ENCODE results near the gene GAB2.

GAB2 gene

DNA sequence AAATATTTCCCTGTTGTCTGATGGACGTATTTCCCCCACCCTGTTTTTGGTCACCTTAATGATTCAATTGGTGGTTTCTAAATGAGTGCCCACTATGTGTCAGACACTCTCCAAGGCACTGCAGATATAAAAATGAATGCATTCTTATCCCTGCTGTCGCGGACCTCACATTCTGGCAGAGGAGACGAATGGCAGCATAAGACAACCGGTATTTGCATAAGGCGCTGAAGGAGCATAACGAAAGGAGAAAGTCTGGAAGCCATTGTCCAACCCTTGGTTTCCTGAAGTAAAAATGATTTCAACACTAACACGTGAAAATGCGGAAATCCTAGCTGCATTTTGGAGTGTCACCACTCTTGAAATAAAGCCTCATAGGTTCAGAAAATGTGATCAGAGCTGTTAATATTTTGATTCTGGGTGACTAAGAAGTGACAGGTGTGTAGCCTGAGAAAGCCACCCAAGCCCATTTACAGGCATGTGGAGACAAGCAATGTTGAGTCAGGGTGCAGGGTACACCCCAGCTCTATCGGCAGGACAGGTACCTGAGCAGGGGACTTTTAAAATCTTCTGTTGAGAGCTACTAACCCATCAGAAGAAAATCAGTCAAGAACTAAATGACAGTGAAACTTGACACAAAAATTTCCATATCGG, 10.1 kb upstream of the GAB2 start:
- no peak for DNase-seq

DNA sequence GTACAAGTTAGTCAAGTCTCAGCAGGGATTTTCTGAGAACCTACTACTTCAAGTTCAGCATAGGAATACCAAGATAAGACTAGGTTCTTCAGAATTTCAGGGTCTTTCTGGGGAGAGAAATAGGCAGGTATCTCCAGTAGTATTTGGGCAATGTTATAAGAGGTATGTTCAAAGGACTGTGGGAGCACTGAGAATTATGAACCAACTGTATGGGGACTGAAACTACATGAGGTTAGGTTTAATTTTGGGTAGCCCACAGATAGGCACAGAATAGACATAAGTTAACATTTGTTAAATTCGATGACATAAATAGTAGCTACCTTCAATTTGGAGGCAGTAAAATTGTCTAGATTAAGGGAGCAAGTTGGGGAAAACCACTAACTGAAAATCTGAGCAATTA, 9.2 kb upstream of the GAB2 start:
- no peak for DNase-seq

DNA sequence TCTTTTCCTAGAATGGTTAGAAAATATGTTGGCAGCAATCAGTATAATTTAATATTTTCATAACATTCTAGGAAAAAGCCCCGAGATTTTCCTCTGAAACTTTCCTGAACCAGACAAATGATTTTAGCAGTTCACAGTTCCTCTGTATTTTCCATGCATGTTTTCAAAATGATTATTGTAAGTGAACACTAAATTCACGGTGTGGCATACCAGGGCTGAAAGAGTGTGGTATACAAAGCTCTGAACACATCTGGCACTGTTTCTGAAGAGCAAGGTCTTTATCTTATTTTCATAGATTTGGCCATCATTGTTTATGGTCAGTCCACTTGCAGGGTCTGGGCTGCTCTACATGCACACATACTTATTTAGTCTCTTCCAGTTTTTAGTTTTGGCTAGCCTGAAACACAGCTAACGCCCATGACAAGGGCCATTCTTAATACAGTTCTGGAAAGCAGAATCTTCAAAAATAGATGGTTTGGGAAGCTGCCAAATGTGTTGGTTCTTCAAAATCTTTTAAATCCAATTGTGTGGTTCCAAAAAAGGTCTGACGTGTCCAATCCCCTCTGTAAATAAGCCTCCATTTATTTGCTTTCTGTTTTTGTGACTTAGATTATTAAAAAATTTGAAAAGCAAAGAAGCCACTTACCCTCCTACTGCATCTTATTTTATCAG, 7.9 kb upstream of the GAB2 start:
- peak; percentile 37 for DNase-seq

DNA sequence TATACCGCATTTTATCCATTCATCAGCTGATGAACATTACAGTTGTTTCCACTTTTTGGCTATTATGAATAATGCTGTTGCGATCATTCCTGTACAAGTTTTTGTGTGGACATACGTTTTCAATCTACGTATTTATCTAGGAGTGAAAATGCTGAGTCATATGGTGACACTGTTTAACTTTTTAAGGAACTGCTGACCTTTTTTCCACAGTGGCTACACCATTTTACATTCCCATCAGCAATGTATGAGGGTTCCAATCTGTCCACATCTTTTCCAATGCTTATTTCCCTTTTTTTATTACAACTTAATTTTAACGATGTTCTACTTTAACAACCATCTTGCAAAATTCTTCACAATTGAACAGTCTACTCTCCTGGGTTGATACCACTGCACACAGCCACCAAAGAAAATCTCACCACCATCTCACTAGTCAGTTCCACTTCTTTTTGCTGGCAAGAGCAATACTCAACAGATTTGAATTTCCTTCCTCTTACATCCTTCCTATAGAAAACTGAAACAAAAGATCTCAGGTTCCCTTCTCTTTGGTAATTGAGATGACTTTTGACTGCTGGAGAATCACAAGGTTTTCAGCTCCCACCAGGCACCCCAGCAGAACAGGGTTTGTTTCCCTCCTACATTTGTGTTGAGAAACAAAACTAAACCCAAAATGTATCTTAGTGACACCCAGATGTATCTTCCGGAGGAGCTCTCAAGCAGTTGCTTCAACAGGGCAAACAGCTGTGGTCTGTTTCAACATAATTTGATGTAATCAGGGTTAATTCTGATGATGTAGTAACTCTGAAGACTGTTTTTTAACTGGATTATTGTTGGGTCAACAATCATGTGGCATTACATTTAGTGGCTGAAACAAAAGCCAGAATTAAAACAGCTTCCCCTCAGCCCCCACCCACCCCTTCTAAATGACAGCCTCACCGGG, 7.0 kb upstream of the GAB2 start:
- DNase-seq: no peak

DNA sequence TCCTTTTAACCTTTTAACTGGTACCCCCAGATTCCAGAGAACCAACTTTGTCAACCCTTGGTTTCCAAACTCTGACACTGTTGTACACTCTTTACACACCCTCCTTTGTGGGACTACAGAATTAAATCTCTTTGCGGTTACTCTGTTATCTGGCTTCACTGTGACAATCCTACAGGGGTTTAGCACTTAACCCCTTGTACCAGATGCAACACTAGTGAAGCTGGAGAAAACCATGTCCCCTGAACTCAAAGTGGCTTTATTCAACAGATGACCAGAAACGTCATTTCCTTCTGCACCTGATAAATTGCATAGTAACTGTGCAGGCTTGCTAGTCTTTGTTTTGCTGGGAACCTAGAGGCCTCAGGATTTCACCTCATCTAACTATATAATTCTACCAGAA, 5.6 kb upstream of the GAB2 start:
- DNase-seq: no peak

DNA sequence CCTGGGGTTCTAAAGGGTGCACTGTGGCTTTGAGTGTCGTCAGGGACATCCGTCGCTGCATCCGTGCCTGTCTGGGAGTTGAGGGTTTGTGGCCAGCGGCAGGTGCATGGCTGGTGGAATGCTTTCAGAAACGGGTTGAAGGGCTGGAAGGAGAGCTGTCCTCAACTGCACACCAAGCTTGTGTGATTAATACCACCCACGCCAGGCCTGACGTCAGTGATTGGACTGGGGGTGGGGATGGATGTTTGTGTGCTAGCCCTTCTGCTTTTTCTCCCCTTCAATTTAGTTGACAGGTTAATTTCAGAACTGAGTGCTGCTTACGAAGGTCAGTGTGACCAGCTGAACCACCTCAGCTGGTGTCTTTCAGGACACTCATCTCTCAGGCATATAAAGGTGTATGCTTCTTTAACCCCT, 3.2 kb upstream of the GAB2 start:
- peak; percentile 42 for DNase-seq

DNA sequence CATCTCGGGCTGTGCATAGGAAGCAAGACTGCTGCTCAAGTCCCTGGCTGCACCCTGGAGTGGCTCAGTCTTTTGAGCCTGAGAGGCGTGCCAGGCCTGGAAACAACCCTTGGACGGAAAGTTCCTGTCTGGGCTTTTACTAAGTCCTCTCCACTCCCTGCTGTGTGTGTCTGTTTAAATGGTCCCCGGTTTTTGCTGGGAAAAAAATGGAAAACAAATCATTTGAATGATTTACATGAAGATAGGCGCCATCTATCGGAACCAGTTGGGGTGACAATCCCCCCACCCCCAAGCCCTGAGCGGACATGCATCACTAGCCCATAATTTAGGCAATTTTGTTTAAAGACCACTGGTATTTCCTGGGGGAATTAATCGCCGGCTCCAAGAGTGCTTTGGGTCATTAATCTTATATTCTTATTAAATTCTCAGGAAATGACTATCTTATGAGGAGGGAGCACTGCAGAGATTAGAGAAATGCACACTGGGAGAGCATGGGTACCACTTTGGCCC, 2.7 kb upstream of the GAB2 start:
- DNase-seq: peak; percentile 83

DNA sequence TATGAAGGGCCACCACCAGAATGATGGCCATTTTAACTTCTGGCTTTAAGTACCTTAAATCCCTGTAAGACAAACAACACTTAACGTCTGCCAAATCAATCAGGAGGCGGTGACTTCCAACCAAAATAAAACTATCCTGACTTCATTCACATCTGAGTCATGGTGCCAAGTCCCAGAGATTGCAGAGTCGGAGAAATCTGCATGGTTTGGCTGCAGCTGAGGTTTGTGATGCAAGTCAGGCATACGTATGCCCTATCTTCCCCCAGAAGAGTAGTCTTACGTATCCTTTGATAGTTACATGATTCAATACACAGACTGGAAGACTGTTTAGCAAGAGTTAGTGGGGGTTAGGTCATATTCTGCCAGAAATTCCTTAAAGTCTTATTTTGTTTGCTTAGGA, 1.7 kb upstream of the GAB2 start:
- DNase-seq: peak; percentile 51

DNA sequence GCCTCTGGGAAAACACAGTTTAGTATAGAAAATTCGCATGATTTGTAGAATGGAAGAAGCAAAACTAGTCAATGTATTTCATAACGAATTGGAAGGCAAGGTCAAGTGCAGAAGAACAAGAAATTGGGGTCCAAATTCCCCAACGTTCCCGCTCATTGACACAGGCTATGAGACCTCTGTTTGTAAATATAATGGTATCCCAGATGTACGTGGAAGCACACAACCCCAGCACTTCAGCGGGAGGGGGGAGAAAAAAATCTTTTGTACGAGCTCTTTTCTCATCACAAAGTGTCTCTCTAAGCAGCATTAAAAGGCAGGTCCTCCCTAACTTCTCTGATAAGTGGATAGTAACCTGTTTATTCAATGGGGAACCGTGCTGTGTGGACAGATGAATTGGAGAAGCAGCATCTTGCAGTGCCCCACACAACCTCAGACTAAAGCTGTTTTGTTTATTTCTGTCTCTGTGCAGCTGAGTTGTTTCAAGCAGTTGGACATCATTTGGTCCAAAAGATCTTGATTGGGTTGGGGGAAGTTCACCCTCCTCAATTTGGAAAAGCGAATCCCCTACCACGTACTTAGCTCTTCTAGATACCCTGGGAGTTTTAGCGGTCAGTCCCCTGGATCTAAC, 1.1 kb upstream of the GAB2 start:
- no peak for DNase-seq

DNA sequence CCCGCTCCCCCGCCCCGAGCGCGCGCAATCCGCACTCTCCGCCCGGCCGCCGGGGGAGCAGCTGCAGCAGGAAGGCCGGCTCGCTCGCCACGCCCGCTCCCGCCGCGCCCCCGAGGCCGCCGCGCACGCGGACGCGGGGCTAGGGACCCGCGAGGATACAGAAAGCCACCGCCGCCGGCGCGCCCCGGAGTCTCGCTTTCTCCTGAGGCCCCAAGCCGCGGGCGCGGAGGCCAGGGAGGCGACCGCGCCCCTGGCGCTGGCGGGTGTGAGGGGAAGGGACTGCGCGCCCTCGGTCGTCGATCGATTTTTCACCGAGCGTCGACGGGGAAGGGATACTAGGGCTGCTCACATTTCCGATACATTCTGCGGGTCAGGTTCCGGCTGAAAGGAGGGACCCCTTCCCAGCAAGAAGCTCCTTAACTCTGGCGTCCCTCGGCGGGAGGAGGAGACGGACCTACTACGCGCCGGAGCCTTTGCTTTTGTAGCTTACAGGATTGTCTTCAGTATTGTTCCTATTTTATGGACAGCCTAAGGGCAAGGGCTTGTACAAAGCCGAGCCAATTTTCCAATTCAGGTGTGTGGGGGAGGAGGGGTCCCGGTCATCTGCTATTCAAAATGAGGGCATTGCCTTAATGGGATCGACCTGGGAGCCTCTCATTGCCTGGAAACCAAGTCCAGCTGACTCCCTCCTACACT, 416 bp upstream of the GAB2 start:
- DNase-seq: peak; percentile 90

DNA sequence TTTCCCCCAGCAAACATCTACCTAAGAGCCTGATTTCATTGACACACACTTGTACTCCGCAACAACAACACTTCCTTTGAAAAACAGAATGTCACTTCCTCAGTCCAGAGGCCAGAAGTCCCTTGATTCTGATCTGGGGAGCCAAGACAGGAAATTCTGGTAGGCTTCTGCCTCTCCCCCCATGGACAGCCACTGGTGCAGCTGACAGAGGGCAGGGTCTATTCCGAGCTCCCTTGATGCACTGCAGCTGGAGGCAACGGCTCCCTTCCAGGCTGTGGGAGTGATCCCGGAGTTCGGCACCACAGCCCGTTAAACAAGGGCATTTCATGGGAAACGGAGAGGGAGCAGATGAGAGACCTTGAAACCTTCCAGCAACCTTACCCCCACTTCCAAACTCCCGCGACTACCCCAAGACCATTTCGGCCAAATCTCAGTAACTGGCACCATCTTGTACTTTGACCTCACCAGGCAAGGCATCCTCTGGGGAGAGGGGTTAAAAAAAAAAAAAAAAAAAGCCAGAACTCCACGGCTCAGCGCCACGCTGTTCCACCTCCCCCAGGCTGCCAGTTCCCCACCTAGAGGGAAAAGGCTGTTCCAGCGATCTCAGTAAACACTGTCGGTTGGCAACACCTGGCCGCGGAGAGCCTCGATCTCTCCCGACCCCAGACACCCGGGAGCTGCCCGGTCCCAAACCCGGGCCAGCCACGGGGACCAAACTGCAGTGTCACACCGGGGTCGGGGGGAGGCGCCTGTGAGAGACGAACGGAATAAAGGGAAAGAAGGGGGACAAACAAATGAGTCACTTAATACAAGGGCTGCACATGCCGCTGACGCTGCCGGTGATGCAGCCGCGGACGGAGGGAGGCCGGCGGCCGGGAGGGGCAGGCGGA, 1.1 kb downstream of the GAB2 start:
- DNase-seq: peak; percentile 90

DNA sequence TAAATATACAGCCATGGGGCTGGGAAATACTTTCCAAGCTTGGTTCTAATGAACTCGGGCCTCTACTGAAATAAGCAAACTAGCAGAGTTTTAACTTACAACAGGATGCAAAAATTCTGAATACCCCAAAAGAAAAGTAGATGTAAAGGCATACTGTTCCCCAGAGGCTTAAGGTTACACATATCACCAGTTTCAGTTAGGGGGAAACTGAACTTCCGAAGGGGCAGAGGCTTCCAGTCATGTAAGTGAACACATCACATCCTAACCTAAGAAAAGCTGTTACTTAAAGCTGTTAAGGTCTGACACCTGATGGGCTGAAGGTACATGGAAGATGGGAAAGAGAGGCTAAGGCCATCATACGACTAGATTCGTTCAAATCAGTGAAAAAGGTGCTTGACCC, 2.3 kb downstream of the GAB2 start:
- DNase-seq: no peak

DNA sequence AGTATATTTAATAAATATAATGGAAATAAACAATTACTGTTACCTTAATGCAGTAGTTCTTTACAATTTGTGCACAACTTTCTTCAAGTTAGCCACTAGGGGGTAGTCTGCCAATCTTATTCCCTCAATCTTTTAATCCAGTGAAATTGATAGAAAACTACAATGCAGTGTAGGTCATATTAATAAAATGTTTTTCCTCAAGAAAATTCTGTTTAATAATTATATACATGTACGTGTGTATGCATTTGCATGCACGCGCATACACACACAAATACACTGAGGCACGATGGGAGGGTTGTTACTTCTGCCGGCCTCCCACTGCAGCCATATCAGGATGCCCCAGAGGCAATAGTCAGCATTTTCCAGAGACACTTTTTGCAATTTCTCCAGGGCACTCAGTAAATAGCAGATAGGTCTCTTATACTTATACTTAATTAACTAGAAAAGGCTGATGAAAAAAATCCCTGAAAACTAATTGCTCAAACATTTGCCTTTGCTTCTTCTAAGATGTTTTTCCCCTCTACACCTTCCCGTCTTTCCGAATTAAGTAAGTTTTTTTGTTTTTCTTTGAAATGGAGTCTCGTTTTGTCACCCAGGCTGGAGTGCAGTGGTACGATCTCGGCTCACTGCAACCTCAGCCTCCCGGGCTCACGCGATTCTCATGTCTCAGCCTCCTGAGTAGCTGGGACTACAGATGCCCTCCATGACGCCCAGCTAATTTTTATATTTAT, 3.1 kb downstream of the GAB2 start:
- DNase-seq: no peak

DNA sequence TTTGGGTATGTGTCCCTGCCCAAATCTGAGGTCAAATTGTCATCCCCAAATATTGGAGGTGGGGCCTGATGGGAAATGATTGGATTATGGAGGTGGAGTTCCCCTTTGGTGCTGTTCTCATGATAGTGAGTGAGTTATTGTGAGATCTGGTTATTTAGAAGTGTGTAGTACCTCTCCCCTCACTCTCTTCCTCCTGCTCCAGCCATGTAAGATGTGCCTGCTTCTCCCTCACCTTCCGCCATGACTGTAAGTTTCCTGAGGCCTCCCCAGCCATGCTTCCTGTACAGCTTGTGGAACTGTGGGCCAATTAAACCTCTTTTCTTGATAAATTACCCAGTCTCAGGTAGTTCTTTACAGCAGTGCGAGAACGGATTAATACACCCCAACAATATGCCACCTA, 9.0 kb downstream of the GAB2 start:
- DNase-seq: no peak

DNA sequence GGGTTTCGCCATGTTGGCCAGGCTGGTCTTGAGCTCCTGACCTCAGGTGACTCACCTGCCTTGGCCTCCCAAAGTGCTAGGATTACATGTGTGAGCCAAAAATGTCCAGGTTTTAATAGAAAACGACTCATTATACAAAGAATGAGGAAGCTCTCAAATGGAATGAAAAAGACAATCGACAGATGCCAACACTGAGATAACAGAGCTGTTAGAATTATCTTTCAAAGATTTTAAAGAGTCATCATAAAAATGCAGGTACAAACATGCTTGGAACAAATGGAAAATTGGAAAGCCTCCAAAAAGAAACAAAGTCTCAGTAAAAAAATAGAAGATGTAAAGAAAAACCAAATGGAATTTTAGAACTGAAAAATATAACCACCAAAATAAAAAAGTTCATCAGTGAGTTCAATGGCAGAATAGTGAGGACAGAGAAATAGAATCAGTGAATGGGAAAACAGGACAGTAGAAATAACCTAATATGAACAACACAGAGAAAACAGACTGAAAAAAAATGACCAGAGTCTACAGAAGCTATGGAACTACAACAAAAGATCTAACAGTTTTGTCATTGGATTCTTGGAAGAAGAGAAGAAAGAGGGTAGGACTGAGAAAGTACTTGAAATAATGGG, 10.9 kb downstream of the GAB2 start:
- no peak for DNase-seq

DNA sequence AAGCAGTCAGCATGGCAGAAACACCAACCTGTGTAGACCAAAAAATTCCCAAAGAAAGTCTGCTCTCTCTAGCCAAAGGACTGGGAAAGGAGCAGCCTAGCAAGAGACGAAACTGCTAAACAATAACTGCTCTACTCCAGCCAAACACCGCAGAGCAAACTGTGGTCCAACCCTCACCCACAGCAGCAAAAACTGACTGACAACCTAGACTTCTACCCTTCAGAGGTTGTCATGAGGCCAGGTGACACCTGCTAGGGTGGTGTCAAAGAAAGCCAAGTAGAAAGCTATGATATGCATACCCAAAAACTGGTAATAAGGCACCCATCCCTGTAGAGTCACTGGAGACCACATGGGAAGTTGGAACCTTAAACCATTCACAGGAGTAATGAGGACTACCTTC, 11.8 kb downstream of the GAB2 start:
- DNase-seq: no peak

DNA sequence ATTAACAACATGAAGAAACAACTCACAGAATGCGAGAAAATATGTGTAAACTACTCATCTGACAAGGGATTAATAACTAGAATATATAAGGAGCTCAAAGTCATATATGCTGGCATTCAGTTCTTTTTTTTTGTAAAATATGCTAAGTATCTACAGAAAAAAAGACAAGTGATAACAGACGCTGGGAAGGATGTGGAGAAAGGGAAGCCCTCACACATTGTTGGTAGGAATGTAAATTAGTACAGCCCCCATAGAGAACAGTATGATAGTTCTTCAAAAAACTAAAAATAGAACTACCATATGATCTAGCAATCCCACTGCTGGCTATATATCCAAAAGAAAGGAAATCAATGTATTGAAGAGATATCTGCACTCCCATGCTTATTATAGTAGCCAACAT, 13.8 kb downstream of the GAB2 start:
- no peak for DNase-seq

DNA sequence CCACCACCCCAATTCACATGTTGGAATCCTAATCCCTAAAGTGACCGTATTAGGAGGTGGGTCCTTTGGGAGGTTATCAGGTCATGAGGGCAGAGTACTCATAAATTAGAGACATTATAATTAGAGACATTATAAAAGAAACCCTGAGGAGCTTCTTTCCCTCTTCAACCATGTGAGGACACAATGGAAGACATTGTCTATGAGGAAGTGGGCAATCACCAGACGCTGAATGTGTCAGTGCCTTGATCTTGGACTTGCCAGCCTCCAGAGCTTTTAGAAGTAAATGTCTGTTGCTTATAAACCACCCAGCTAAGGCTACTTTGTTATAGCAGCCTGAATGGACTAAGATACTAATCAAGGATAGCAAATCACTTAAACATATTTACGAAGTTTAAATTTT, 14.8 kb downstream of the GAB2 start:
- no peak for DNase-seq

DNA sequence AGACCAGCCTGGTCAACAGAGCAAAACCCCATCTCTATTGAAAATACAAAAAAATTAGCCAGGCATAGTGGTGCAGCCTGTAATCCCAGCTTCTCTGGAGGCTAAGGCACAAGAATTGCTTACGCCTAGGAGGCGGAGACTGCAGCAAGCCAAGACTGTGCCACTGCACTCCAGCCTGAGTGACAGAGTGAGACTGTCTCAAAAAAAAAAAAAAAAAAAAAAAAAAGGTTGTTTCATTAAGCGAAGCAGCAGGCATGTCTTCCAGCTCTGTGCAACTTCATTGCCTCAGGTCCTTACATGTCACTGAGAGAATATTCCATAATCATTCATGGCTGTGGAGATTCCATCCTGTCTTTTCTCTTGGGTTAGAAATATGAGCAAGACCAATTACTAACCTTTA, 16.9 kb downstream of the GAB2 start:
- no peak for DNase-seq

DNA sequence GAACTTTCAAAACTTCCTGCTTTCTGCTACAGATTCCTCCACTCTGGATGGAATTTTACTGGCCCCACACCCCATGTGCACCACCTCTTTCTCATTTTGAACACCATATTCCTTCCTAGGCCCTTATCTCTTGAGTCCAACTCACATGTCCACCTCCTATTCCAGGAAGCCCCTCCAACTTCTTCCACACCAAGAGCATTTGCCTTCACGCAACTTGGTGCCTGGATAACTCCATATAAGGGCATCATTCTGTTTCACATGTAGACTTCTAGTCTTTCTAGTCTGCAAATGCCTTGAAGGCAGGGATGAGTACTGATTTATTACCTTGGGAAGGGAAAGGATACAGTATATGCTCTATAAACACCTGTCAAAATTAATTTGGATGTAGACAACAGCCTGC, 17.5 kb downstream of the GAB2 start:
- no peak for DNase-seq

Data from right hindlimb (tissue), 1 donor.